BLaER1 (cell line): ENCODE results near the gene HLA-DOA.

Experiments
- H3K27ac ChIP-seq: shearing (Covaris generic); formaldehyde crosslinking; 2 replicates; pipeline ENCODE4 v1.8.1; 2022
- H3K27me3 ChIP-seq: shearing (Covaris generic); formaldehyde crosslinking; 2 replicates; pipeline ENCODE4 v1.8.1; 2022
- H3K36me3 ChIP-seq: shearing (Covaris generic); formaldehyde crosslinking; 2 replicates; pipeline ENCODE4 v1.8.1; 2022
- H3K4me1 ChIP-seq: shearing (Covaris generic); formaldehyde crosslinking; 2 replicates; pipeline ENCODE4 v1.8.1; 2022
- H3K4me2 ChIP-seq: shearing (Covaris generic); formaldehyde crosslinking; 2 replicates; pipeline ENCODE4 v1.8.1; 2022
- H3K4me3 ChIP-seq: shearing (Covaris generic); formaldehyde crosslinking; 2 replicates; pipeline ENCODE4 v1.8.1; 2022
- H3K9ac ChIP-seq: shearing (Covaris generic); formaldehyde crosslinking; 2 replicates; pipeline ENCODE4 v1.8.1; 2022
- H3K9me3 ChIP-seq: shearing (Covaris generic); formaldehyde crosslinking; 2 replicates; pipeline ENCODE4 v1.8.1; 2022
- H4K20me1 ChIP-seq: shearing (Covaris generic); formaldehyde crosslinking; 2 replicates; pipeline ENCODE4 v1.8.1; 2022
- Cebpa-rat ChIP-seq: shearing (Covaris generic); IDR thresholded peaks from 2 replicates; pipeline ENCODE4 v1.8.1; 2022

HLA-DOA gene

DNA sequence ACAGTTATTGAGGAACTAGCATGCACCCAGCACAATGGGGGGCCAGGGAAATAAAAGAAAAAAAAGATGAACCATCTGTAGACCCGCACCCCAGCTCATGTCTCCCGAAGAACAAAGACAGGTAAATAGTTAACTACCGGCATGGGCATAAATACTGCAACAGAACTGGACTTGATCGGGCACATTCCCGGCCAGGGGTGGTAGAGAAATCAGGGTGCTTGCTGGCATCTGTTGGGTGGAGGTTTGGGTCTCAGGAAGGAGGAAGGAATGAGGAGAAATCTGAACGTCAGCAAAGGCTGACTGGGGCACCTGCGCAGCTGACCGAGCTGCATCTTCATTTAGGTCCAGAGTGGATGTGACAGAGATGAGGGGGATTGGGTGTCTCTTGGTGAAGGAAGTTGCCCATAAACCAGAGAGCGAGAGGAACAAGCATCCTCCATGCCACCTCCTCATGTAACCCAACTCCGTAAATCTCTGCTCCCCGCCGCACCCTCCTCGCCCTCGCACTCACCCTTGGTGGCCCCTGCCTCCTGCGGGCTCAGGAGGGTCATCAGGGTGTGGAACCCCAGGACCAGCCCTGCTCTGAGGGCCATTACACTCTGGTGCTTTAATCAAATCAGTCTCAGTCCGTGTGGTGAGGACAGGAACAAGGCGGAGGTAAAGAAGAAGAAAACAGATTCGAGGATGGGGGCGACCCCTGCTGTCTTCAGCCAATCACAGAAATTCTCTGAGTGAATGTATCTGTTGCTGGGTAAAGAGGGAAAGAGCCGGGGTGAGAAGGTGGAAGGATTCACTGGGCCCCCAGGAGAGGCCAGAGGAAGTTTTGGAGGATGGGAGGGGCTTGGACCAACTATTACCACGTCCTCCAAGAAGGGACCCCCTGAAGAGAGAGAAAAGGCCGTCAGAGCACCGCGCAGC, at the start of gene HLA-DOA:
HLA-DOA (minus strand) TSS at position 648 of the 918 bp plus-strand sequence.
- peaks cover 39% of the 10 kb centered on the region for H3K36me3 ChIP-seq
- peaks cover 33% of the 10 kb centered on the region for H3K4me1 ChIP-seq
- no peaks in the 10 kb centered on the region for H3K27me3 ChIP-seq
- H3K27ac ChIP-seq, result peak within 1 kb of the TSS; percentile 82
- H3K9me3 ChIP-seq, result no peaks in the 10 kb centered on the region
- peak within 1 kb of the TSS; percentile 71 for H3K4me3 ChIP-seq
- TF ChIP-seq Cebpa-rat, result no peak
- peak within 1 kb of the TSS; percentile 90 for H3K4me2 ChIP-seq
- H3K9ac ChIP-seq, result peak within 1 kb of the TSS; percentile 81
- no peaks in the 10 kb centered on the region for H4K20me1 ChIP-seq

DNA sequence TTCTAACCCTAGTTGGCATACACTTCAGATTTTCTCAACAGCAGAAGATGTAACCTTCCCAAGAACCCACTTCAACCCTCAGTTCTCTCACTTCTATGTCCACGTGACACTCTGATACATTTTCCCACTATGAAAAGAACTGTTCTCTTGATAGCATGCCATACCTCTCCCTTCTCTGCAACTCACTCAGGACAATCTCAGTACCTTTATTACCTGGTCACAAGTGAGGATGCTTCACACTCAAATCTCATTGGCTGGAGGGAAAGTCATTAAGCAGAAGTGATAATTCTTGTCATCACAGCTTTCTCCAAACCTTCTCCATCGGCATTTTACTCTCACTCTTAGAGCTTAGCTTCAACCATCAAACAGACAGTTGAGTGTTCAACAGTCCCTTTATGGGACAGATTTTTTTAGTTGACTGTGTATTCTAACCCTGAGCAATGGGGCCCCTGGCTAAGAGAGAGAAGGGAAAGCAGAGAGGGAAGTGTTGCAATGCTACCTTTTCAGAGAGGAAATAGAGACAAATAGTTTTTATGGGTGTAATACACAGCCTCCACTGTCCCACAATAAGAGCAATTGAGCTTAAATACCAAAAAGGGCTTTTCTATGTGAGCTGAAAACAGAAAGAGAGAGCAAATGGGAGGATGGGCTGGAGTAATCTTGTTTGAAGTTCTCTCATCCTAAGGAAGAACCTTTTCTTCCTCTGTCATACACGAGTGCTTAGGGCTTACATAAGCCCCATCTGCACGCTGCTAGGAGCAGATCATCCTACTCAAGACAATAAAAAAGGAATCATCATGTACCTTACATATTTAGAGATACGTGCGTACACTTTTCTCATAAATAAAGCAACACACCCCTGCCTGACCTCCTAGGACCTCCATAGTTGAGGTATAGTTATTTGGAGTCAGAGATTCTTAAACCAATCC, 48.1 kb upstream of the HLA-DOA start:
- Histone ChIP-seq H3K9me3 (peaks cover 21% of the 10 kb centered on the region), H4K20me1 (no peaks in the 10 kb centered on the region), H3K27ac (no peak overlapping the region), H3K36me3 (no peaks in the 10 kb centered on the region), H3K4me1 (no peaks in the 10 kb centered on the region), H3K9ac (no peak overlapping the region), H3K4me3 (no peak overlapping the region), H3K4me2 (no peak overlapping the region), H3K27me3 (no peaks in the 10 kb centered on the region)
- no peak for TF ChIP-seq Cebpa-rat

DNA sequence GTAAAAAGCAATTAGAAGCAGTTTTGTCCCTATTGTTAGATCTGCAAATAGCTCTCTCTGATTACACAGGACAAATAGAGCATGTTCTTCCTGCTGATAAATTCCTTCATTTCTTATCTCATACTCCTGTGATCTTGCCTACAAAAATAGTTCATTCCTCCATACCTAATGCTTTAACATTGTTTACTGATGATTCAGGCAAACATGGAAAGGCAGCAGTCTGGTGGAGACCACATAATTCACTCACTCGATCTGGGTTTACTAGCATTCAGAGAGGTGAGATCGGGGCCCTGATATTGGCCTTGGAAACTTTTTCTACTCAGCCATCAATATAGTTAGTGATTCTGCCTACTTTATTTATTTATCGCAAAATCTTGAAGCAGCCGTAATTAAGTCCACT, 43.8 kb upstream of the HLA-DOA start:
- Histone ChIP-seq H3K4me3 (no peak overlapping the region), H3K4me1 (peaks cover 12% of the 10 kb centered on the region), H3K27me3 (no peaks in the 10 kb centered on the region), H3K36me3 (no peaks in the 10 kb centered on the region), H3K9ac (no peak overlapping the region), H3K9me3 (peaks cover 27% of the 10 kb centered on the region), H4K20me1 (no peaks in the 10 kb centered on the region), H3K4me2 (no peak overlapping the region), H3K27ac (no peak overlapping the region)
- TF ChIP-seq Cebpa-rat, result no peak

DNA sequence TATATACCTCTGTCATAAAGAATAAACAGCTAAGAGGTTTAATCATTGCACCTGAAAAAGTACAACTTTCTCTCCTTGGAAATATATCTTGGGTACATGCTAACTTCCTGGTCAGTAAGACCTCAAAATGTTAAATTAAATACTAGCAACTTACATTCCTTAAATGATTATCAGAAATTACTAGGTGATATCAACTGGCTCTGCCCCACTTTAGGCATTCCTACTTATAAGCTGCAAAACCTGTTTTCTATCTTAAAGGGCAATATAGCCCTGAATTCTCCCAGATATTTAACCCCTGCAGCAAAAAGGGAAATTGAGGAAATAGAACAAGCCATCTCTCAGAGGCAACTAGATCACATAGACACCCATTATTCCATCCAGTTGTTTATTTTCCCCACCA, 43.2 kb upstream of the HLA-DOA start:
- Histone ChIP-seq H3K9ac (no peak overlapping the region), H3K27me3 (no peaks in the 10 kb centered on the region), H3K27ac (no peak overlapping the region), H3K9me3 (peaks cover 27% of the 10 kb centered on the region), H4K20me1 (no peaks in the 10 kb centered on the region), H3K4me2 (no peak overlapping the region), H3K4me1 (peaks cover 12% of the 10 kb centered on the region), H3K36me3 (no peaks in the 10 kb centered on the region), H3K4me3 (no peak overlapping the region)
- TF ChIP-seq Cebpa-rat, result no peak

DNA sequence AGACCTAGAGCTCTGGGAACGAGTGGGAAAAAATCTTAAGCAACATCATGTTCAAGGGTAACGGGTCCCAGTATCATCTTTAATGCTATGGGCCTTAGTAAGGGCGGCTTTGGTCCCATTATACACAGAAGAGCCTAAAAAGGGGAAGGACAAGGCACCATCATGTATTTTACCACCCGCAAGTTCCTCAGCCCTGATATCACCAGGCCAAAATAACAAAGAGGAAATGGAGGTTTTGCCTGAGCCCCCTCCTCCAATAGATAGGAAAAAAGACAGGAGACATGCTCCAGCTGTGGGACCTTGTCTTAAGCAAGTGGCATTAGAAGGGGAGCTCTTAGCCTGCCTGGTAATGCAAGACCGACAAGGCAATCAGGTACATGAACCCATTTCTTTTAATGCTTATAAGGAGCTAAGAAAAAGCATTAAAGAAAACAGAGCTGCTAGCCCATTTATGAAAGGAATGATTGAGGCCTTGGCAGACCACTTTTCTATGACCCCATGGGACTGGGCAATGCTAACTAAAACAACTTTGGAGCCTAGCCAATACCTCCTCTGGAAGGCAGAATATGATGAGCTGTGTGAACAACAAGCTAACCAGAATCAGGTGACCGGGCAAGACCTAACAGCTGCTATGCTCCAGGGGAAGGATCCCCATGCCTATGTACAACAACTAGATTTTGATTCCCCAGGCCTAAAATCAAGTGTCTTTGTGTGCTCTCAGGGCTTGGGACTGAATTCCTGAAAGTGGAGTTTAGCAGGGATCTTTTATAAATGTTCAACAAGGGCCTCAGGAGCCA, 40.8 kb upstream of the HLA-DOA start:
- no peak for TF ChIP-seq Cebpa-rat
- no peak overlapping the region for H3K4me3 ChIP-seq
- peak overlapping the region; percentile 42 for H3K4me2 ChIP-seq
- peaks cover 27% of the 10 kb centered on the region for H3K9me3 ChIP-seq
- no peak overlapping the region for H3K9ac ChIP-seq
- H3K36me3 ChIP-seq, result no peaks in the 10 kb centered on the region
- 0 out of 2 replicates have a peak overlapping the region, but pooled peaks have one; percentile 9 for H3K27ac ChIP-seq
- no peaks in the 10 kb centered on the region for H4K20me1 ChIP-seq
- peaks cover 12% of the 10 kb centered on the region for H3K4me1 ChIP-seq
- no peaks in the 10 kb centered on the region for H3K27me3 ChIP-seq

DNA sequence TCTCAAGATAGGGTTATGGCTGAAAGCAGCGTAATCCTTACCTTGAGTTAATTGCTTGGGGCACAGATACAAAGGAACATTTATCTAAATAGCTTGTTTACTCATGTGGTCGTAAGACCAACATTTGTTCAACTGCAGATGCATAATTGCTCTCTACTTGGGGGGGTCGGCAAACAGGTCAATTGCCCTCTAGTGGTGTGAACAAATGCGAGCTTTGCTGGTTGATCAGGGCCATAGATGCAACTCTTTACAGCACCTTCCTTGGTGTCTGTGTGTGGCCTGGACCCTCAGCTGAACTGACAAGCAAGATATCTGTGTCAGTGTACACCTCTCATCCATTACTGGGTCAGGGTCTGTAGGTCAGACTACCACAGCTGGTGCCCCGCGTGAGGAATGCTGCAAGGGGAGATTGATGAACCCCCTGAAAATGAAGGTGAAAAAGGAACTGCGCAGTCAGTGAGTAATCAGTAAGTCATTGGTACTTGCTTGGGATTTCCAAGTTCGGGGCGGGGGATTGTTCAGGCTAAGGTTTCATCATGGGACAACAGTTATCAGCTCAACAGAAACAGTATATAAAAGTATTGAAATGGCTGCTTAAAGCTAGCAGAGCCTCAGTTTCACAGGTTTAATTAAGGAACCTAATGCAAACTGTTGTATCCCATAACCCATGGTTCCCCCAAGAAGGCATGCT, 40.1 kb upstream of the HLA-DOA start:
- peak overlapping the region; percentile 42 for H3K4me2 ChIP-seq

DNA sequence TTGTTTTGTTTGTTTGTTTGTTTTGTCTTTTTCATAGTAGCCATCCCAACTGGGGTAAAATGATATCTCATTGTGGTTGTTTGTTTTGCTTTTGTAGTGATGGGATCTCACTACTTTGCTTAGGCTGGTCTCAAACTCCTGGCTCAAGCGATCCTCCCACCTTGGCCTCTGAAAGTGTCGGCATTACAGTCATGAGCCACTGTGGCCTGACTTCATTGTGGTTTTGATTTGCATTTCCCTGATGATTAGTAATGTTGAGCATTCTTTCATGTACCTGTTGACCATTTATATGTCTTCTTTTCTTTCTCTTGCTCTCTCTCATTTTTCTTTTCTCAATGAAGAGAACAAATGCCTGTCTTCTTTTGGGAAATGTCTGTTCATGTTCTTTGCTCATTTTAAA, 30.8 kb upstream of the HLA-DOA start:
- Histone ChIP-seq H3K9me3 (peaks cover 12% of the 10 kb centered on the region), H3K27ac (no peak overlapping the region), H4K20me1 (no peaks in the 10 kb centered on the region), H3K36me3 (no peaks in the 10 kb centered on the region), H3K4me2 (no peak overlapping the region), H3K4me3 (no peak overlapping the region), H3K4me1 (no peaks in the 10 kb centered on the region), H3K27me3 (no peaks in the 10 kb centered on the region), H3K9ac (no peak overlapping the region)
- TF ChIP-seq Cebpa-rat, result no peak

More for the DNA sequence above, 40.1 kb upstream of the HLA-DOA start:
- TF ChIP-seq Cebpa-rat, result no peak
- no peak overlapping the region for H3K4me3 ChIP-seq
- H4K20me1 ChIP-seq, result no peaks in the 10 kb centered on the region
- peaks cover 12% of the 10 kb centered on the region for H3K4me1 ChIP-seq
- no peak overlapping the region for H3K9ac ChIP-seq
- peaks cover 27% of the 10 kb centered on the region for H3K9me3 ChIP-seq
- H3K27ac ChIP-seq, result no peak overlapping the region
- no peaks in the 10 kb centered on the region for H3K27me3 ChIP-seq
- H3K36me3 ChIP-seq, result no peaks in the 10 kb centered on the region

DNA sequence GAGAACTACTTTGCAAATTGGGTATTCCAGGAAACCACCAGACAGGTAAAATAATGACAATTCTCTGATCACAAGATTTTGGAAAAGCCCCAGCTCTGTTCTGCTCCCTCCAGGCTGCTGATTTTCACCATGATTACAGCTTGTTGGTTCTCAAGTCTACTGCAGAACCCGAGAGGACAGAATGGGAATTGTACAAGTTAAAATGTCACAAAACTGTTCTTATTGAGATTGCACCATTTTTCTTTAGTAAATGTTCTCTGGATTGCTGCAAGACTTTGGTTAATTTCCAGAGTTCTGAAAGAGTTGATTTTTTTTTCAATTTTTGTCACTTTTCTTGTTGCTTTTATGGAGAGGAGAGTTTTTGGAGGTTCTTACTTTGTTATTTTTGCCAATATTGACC, 27.1 kb upstream of the HLA-DOA start:
- no peak for TF ChIP-seq Cebpa-rat
- H3K27me3 ChIP-seq, result no peaks in the 10 kb centered on the region
- H3K9ac ChIP-seq, result no peak overlapping the region

DNA sequence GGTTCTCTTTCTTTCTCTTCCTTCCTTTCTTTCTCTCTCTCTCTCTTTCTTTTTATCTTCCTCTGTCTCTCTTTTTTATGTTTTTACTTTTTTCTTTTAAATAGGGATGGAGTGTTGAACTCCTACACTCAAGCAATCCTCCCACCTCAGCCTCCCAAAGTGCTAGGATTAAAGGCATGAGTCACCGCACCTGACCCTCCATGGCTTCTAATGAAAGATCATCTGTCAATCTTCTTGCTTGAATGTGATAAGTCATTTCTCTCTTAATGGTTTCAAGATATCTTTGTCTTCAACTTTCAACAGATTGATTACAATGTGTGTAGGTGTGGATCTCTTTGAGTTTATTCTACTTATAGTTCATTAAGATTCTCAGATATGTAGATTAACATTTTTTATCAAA, 25.2 kb upstream of the HLA-DOA start:
- H3K9me3 ChIP-seq, result peaks cover 22% of the 10 kb centered on the region
- TF ChIP-seq Cebpa-rat, result no peak
- H3K4me2 ChIP-seq, result no peak overlapping the region
- H3K4me3 ChIP-seq, result no peak overlapping the region
- H3K4me1 ChIP-seq, result peaks cover 25% of the 10 kb centered on the region
- H4K20me1 ChIP-seq, result no peaks in the 10 kb centered on the region
- no peak overlapping the region for H3K9ac ChIP-seq
- no peaks in the 10 kb centered on the region for H3K27me3 ChIP-seq
- H3K36me3 ChIP-seq, result no peaks in the 10 kb centered on the region
- H3K27ac ChIP-seq, result no peak overlapping the region

More for the DNA sequence above, 27.1 kb upstream of the HLA-DOA start:
- peaks cover 5% of the 10 kb centered on the region for H3K4me1 ChIP-seq
- no peak overlapping the region for H3K27ac ChIP-seq
- H3K4me3 ChIP-seq, result no peak overlapping the region
- H4K20me1 ChIP-seq, result no peaks in the 10 kb centered on the region
- H3K4me2 ChIP-seq, result no peak overlapping the region
- H3K9me3 ChIP-seq, result peaks cover 22% of the 10 kb centered on the region
- H3K36me3 ChIP-seq, result no peaks in the 10 kb centered on the region
